ENCODE data around the gene C15orf62.

The C15orf62 gene

GRCh38 chr15:40787344-40787841 is 17.6 kb downstream of the C15orf62 start:
- ChIA-PET POLR2A (no interaction called here), CTCF (interaction anchor here (1.3 to 3.3 kb wide), 4 partner anchors 10 to 198 kb away, joined by 4 to 11 read pairs (median 7); partner anchors contain the start of gene VPS18)
- DNase-seq (ENCODE audit: extremely low spot score), result no peak
- no peak for TF ChIP-seq CTCF (IDR thresholded peaks at IDR 0.05; ENCODE audit: control extremely low read depth, extremely low read depth, low read depth, missing control alignments)

GRCh38 chr15:40787991-40788390 is 18.2 kb downstream of the C15orf62 start:
- ChIA-PET POLR2A (no interaction called here), CTCF (interaction anchor here (1.3 to 3.3 kb wide), 4 partner anchors 9 to 199 kb away, joined by 4 to 11 read pairs (median 4); partner anchors contain the start of gene VPS18)
- TF ChIP-seq CTCF (IDR thresholded peaks at IDR 0.05; ENCODE audit: control extremely low read depth, extremely low read depth, low read depth, missing control alignments), result no peak
- no peak for DNase-seq (ENCODE audit: extremely low spot score)

- no peak for TF ChIP-seq CTCF (IDR thresholded peaks at IDR 0.05; ENCODE audit: control extremely low read depth, extremely low read depth, low read depth, missing control alignments)
- no peak for DNase-seq (ENCODE audit: extremely low spot score)
- CTCF ChIA-PET, result interaction anchor here (1.3 to 1.4 kb wide), 2 partner anchors 70 to 111 kb away, joined by 3 to 5 read pairs; no protein-coding TSS in a partner anchor
- POLR2A ChIA-PET, result no interaction called here
These were observed 19.3 kb downstream of the C15orf62 start for GRCh38 chr15:40789119-40789518.

- ChIA-PET CTCF (interaction anchor here (0.7 to 1.8 kb wide), 4 partner anchors 8 to 616 kb away, joined by 3 to 9 read pairs (median 3); no protein-coding TSS in a partner anchor), POLR2A (no interaction called here)
These were observed 20.2 kb downstream of the C15orf62 start for GRCh38 chr15:40789999-40790398.

GRCh38 chr15:40790718-40791117 is 20.9 kb downstream of the C15orf62 start:
- CTCF ChIA-PET, result interaction anchor here (0.7 to 1.8 kb wide), 4 partner anchors 8 to 89 kb away, joined by 3 to 9 read pairs (median 4); no protein-coding TSS in a partner anchor
- no peak for TF ChIP-seq CTCF (IDR thresholded peaks at IDR 0.05; ENCODE audit: control extremely low read depth, extremely low read depth, low read depth, missing control alignments)
- DNase-seq (ENCODE audit: extremely low spot score), result no peak

More at GRCh38 chr15:40789999-40790398, 20.2 kb downstream of the C15orf62 start:
- TF ChIP-seq CTCF (IDR thresholded peaks at IDR 0.05; ENCODE audit: control extremely low read depth, extremely low read depth, low read depth, missing control alignments), result no peak
- no peak for DNase-seq (ENCODE audit: extremely low spot score)

GRCh38 chr15:40792394-40792793 is 22.6 kb downstream of the C15orf62 start:
- no peak for DNase-seq (ENCODE audit: extremely low spot score)
- CTCF ChIA-PET, result interaction anchor here (1.0 to 4.5 kb wide), 4 partner anchors 9 to 26 kb away, joined by 3 to 26 read pairs (median 3); no protein-coding TSS in a partner anchor
- TF ChIP-seq CTCF (IDR thresholded peaks at IDR 0.05; ENCODE audit: control extremely low read depth, extremely low read depth, low read depth, missing control alignments), result no peak
- POLR2A ChIA-PET, result no interaction called here

More at GRCh38 chr15:40790718-40791117, 20.9 kb downstream of the C15orf62 start:
- POLR2A ChIA-PET, result no interaction called here
